Activated CD4-positive, CD25-positive, alpha-beta regulatory T cell (primary cell): ENCODE measurements around the gene RCSD1.
"Not testable (repeated sequence)": the region's sequence is repeated elsewhere in the genome, so short reads cannot be mapped to it uniquely, and the experiment has no call there.

Source experiments
- DNase-seq, 4 experiments: peaks; one replicate each; lab custom pipeline; 2025; lab: John Stamatoyannopoulos, UW

The RCSD1 gene

GRCh38 chr1:167714439-167715156, 84.6 kb downstream of the RCSD1 start:
- DNase-seq, result peak; percentile 70 to 91 (median 83)

- DNase-seq, result peak; percentile 56 to 84 (median 62)
Measured at GRCh38 chr1:167715157-167715999, 85.3 kb downstream of the RCSD1 start.

GRCh38 chr1:167716000-167716271, 85.9 kb downstream of the RCSD1 start:
- no peak for DNase-seq

GRCh38 chr1:167717351-167717750, 87.3 kb downstream of the RCSD1 start:
- DNase-seq, result no peak

GRCh38 chr1:167718914-167719691, 89.1 kb downstream of the RCSD1 start:
- no peak for DNase-seq

GRCh38 chr1:167719715-167720421, 89.8 kb downstream of the RCSD1 start:
- not testable (repeated sequence) for DNase-seq

- DNase-seq, result no peak
Measured at GRCh38 chr1:167720965-167721616, 91.1 kb downstream of the RCSD1 start.

- DNase-seq, result peak; percentile 69 to 86 (median 75)
Measured at GRCh38 chr1:167721617-167722151, 91.7 kb downstream of the RCSD1 start, which contains the start of gene MPZL1. TSS of gene MPZL1 (plus strand) at chr1:167721982. CDS start at chr1:167722152, 170 bp downstream.

- peak in 1 of 4 experiments; percentile 13 for DNase-seq
Measured at GRCh38 chr1:167722152-167722869, 92.3 kb downstream of the RCSD1 start.

GRCh38 chr1:167722870-167723251, 92.8 kb downstream of the RCSD1 start:
- DNase-seq, result no peak

GRCh38 chr1:167723707-167724323, 93.8 kb downstream of the RCSD1 start:
- DNase-seq, result no peak

GRCh38 chr1:167726008-167726407, 96.0 kb downstream of the RCSD1 start:
- DNase-seq, result no peak

GRCh38 chr1:167728818-167729410, 98.9 kb downstream of the RCSD1 start:
- no peak for DNase-seq

GRCh38 chr1:167734227-167734626, 104.2 kb downstream of the RCSD1 start:
- no peak for DNase-seq

- no peak for DNase-seq
Measured at GRCh38 chr1:167734841-167735240, 104.8 kb downstream of the RCSD1 start.

GRCh38 chr1:167737169-167737568, 107.1 kb downstream of the RCSD1 start:
- no peak for DNase-seq

GRCh38 chr1:167738158-167738557, 108.1 kb downstream of the RCSD1 start:
- no peak for DNase-seq

GRCh38 chr1:167739752-167740151, 109.7 kb downstream of the RCSD1 start:
- no peak for DNase-seq

GRCh38 chr1:167741103-167741502, 111.1 kb downstream of the RCSD1 start:
- DNase-seq, result not testable (repeated sequence)
